Kidney (tissue), 14 donors: ENCODE measurements around the gene ABCG5. TPM values are rescaled to one million over a fixed set of nuclear protein-coding genes. Genes with fewer than 3 reads are reported as not detected.

Experiments used
- DNase-seq, 5 donors: peaks; one replicate each; pipeline ENCODE4 v3.0.0-alpha.2; 2013 to 2020
- FAIRE-seq: peaks from 2 replicates; lab custom pipeline; 2012; peaks lifted over from hg19 to GRCh38; lab: Jason Lieb, UNC
- H3K27ac ChIP-seq, 2 donors: one replicate each; pipeline ENCODE4 v1.7.0; 2013; ENCODE audit warnings: low read depth in 2 of 2, low read length in 2 of 2, inconsistent platforms in 1 of 2
- H3K27me3 ChIP-seq: one replicate; pipeline ENCODE4 v1.7.1; 2013; ENCODE audit warnings: low read length, inconsistent platforms; ENCODE audit not compliant: control insufficient read depth, insufficient read depth
- H3K36me3 ChIP-seq, 3 donors: one replicate each; pipeline versions ENCODE4 v1.7.0 to v1.7.1; 2013; ENCODE audit warnings: low read length in 3 of 3, control low read depth in 1 of 3, inconsistent platforms in 1 of 3; ENCODE audit not compliant: insufficient read depth in 3 of 3, control insufficient read depth in 2 of 3
- H3K4me1 ChIP-seq, 3 donors: one replicate each; pipeline versions ENCODE4 v1.7.0 to v1.7.1; 2013; ENCODE audit warnings: low read length in 3 of 3, inconsistent platforms in 1 of 3, low read depth in 1 of 3; ENCODE audit not compliant: control insufficient read depth in 2 of 3, insufficient read depth in 2 of 3
- H3K4me3 ChIP-seq, 3 donors: one replicate each; pipeline versions ENCODE4 v1.7.0 to v1.8.1; 2013; ENCODE audit warnings: low read length in 3 of 3, control low read depth in 1 of 3, inconsistent platforms in 1 of 3
- H3K9ac ChIP-seq, 3 donors: one replicate each; pipeline versions ENCODE4 v1.7.0 to v1.7.1; 2013; ENCODE audit warnings: low read length in 3 of 3, control low read depth in 1 of 3, inconsistent platforms in 1 of 3
- H3K9me3 ChIP-seq, 3 donors: one replicate each; pipeline versions ENCODE4 v1.7.0 to v1.7.1; 2013; ENCODE audit warnings: low read length in 3 of 3, control low read depth in 1 of 3, inconsistent platforms in 1 of 3; ENCODE audit not compliant: control insufficient read depth in 2 of 3, insufficient read depth in 1 of 3
- intact Hi-C: fragments of 100-400 bp; cut with DNase I; formaldehyde crosslinking; loops from one replicate; pipeline ENCODE4 v1.11.1; 2022
- polyA plus RNA-seq: library from polyadenylated mRNA; stranded (reverse); fragments of 350-450 nt; fragmentation: Illumina TruSeq; extraction: RNeasy Lipid Tissue Mini Kit (QIAGEN cat#74804); gene quantifications from one replicate; pipeline ENCODE4 v1.2.3, GENCODE V29; 2014; ENCODE audit warnings: low read depth, low replicate concordance; ENCODE audit not compliant: insufficient read depth
- total RNA-seq: library from RNA; stranded (reverse); fragmentation: NEBNext Ultra II Directional; extraction: Animal tissue kit (Norgen Biotek cat#: 25700); gene quantifications from one replicate; pipeline ENCODE4 v1.2.1, GENCODE V29; 2021
- TF ChIP-seq, protein P1 (sequence below): IDR thresholded peaks from 3 replicates; pipeline ENCODE4 v1.5.1; 2012; ENCODE audit warnings: mild to moderate bottlenecking, moderate library complexity, borderline replicate concordance; ENCODE audit not compliant: insufficient read depth; ENCODE audit errors: extremely low read depth
- donor health status: control.
- donor health status: control.
- donor health status: control.
- donor health status: control.
- donor health status: control.
- donor health status: DM: yes; HTN: yes; CAD: no.
- donor health status: Normal renal cell carcinoma (clear cell type).

ABCG5 gene
- total and polyA plus RNA-seq, 2 donors from 2014 or later = not detected

DNA sequence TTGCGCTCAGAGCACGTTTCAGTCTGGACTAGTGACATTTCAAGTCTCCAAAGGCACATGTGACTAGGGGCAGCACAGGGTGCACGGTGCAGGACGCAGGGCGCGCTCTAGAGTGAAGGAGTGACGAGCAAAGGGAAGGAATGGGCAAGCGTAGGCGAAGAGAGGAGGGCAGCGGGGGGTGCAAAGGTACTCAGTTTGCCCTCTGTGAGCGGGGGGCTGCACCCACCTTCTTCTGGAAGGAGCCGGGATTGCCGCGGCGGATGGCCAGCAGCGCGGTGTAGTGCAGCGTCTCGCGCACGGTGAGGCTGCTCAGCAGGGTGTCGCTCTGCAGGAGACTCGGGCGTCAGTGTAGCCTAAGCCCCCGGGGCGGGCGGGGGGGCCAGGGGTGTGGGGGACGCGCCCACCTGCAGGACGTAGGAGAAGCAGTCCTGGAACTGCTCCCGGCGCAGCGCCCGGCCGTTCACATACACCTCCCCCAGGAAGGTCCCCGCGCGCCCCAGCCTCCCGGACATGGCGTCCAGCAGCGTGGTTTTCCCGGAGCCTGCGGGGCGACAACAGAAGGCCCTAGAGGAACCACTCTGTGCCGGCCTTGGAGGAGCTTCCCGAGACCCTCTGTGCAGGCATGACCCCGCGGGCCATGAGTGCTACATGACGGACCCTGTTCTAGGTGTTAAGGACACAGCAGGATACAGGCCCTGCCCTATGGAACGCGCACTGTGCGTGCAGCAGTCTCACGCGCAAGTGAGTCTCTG lies 6.9 kb downstream of the ABCG5 start:
- H3K4me1 ChIP-seq = peaks cover 0 to 2% (median 0%) of the 10 kb centered on the region in 3 donors
- no peak overlapping the region for H3K9ac ChIP-seq
- no peaks in the 10 kb centered on the region for H3K36me3 ChIP-seq
- no peak for FAIRE-seq
- peak in 4 of 5 donors; percentile 45 to 71 (median 62) for DNase-seq
- no peak overlapping the region for H3K27ac ChIP-seq
- TF ChIP-seq, protein P1, sequence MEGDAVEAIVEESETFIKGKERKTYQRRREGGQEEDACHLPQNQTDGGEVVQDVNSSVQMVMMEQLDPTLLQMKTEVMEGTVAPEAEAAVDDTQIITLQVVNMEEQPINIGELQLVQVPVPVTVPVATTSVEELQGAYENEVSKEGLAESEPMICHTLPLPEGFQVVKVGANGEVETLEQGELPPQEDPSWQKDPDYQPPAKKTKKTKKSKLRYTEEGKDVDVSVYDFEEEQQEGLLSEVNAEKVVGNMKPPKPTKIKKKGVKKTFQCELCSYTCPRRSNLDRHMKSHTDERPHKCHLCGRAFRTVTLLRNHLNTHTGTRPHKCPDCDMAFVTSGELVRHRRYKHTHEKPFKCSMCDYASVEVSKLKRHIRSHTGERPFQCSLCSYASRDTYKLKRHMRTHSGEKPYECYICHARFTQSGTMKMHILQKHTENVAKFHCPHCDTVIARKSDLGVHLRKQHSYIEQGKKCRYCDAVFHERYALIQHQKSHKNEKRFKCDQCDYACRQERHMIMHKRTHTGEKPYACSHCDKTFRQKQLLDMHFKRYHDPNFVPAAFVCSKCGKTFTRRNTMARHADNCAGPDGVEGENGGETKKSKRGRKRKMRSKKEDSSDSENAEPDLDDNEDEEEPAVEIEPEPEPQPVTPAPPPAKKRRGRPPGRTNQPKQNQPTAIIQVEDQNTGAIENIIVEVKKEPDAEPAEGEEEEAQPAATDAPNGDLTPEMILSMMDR = no peak
- H3K9me3 ChIP-seq = no peaks in the 10 kb centered on the region
- intact Hi-C loops = no loop called here
- H3K27me3 ChIP-seq = no peaks in the 10 kb centered on the region
- peak overlapping the region; percentile 37 to 48 (median 38) for H3K4me3 ChIP-seq

DNA sequence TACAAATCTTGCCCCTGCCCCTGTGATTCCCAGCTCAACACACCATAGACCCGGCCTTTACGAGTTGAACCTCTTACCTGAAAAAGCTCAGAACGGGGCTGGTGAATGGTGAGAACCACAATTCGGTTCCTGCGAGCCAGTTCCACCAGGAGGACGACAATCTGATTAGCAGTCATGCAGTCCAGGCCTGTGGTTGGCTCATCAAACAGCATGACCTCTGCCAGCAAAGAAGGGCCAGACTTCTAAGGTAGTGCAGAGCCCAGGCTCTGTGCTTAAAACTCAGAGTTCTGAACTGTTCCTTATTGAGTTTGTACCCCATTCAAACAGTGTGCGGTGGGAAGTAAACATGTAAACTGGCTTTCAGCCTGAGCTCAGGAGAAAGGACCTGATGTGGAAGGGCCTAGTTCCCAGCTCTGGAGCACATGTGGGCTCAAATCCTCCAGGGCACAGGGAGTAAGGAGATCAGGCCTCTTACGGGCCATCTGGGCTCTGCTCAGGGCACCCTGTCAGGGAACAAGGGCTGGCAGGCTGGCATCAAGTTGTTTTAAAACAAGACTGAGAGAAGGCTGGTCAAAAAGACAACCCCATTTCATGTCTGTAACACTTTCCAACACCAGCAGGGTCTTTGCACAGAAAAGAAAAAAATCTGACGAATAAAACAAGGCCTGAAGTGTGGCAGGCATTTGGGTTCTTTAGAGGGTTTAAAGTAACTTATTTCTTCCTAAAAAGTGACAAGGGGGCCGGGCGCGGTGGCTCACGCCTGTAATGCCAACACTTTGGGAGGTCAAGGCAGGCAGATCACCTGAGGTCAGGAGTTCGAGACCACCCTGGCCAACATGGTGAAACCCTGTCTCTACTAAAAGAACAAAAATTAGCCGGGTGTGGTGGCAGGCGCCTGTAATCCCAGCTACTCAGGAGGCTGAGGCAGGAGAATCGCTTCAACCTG lies 12.1 kb downstream of the ABCG5 start:
- no peak for FAIRE-seq

DNA sequence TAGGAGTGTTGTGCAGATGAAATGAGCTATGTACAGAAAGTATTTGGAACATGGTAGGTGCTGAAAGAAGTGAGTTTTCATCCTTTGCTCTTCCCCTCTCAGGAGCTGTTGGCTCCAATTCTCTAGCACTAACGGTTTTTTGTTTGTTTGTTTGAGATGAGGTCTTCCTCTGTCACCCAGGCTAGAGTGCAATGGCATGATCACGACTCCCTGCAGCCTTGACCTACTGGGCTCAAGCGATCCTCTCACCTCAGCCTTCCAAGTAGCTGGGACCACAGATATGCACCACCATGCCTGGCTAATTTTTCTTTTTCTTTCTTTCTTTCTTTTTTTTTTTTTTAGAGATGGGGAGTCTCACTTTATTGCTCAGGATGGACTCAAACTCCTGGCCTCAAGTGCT lies 12.8 kb downstream of the ABCG5 start:
- H3K9ac ChIP-seq = no peak overlapping the region
- H3K36me3 ChIP-seq = no peaks in the 10 kb centered on the region
- no peaks in the 10 kb centered on the region for H3K9me3 ChIP-seq
- no peak overlapping the region for H3K4me3 ChIP-seq
- TF ChIP-seq, protein P1 = no peak
- no peaks in the 10 kb centered on the region for H3K4me1 ChIP-seq
- intact Hi-C loops = no loop called here
- no peaks in the 10 kb centered on the region for H3K27me3 ChIP-seq
- DNase-seq = no peak
- FAIRE-seq = no peak
- no peak overlapping the region for H3K27ac ChIP-seq

More for the DNA sequence above, 12.1 kb downstream of the ABCG5 start:
- Histone ChIP-seq H3K36me3 (no peaks in the 10 kb centered on the region), H3K9me3 (no peaks in the 10 kb centered on the region), H3K9ac (no peak overlapping the region), H3K27ac (no peak overlapping the region), H3K27me3 (no peaks in the 10 kb centered on the region), H3K4me3 (no peak overlapping the region), H3K4me1 (no peaks in the 10 kb centered on the region)
- intact Hi-C loops = no loop called here
- TF ChIP-seq, protein P1 = no peak
- DNase-seq = no peak
